Endothelial cell of umbilical vein (primary cell): ENCODE measurements around the gene NBEAL2. TPM values are rescaled to one million over a fixed set of nuclear protein-coding genes. Genes with fewer than 3 reads are reported as not detected.

Experiments
- BruUV-seq: library from RNA; stranded (reverse); fragments of 400-500 nt; replicated peaks from 2 replicates; lab custom pipeline; 2021; lab: Mats Ljungman, UMichigan
- CTCF ChIA-PET: fragments of 300-600, 350-600 bp; sonication (Branson Sonifier 250); formaldehyde crosslinking; loops from one replicate; lab custom pipeline; 2021; ENCODE audit warnings: antibody characterized with exemption, inconsistent platforms; lab: Charles Lee
- POLR2A ChIA-PET: fragments of 300-600, 350-600 bp; sonication (Branson Sonifier 250); formaldehyde crosslinking; loops from one replicate; lab custom pipeline; 2021; ENCODE audit warnings: antibody characterized with exemption, inconsistent platforms; lab: Charles Lee
- DNase-seq: peaks from one replicate; pipeline ENCODE4 v3.0.0-alpha.2; 2011; ENCODE audit warnings: low read depth, low spot score
- FAIRE-seq: peaks from 2 replicates; lab custom pipeline; 2011; peaks lifted over from hg19 to GRCh38; lab: Jason Lieb, UNC
- H2AFZ ChIP-seq: 2 replicates; pipeline ENCODE4 v1.6.0; 2012; ENCODE audit warnings: low read depth, low read length, control low read depth, inconsistent platforms
- H3K27ac ChIP-seq: 2 replicates; pipeline ENCODE4 v1.5.1; 2011; ENCODE audit warnings: low read depth, mild to moderate bottlenecking, control low read depth, low read length, moderate library complexity; ENCODE audit not compliant: insufficient read depth
- H3K27me3 ChIP-seq, 2 experiments: 2 replicates each; pipeline versions ENCODE4 v1.6.0 to v1.6.1; 2011; ENCODE audit warnings: low read length in 2 of 2, mixed read lengths in 1 of 2; ENCODE audit not compliant: control insufficient read depth in 2 of 2, insufficient read depth in 2 of 2
- H3K36me3 ChIP-seq, 2 experiments: 2 replicates in 1 of 2; 3 replicates in 1 of 2; pipeline ENCODE4 v1.5.1; 2011; ENCODE audit warnings: low read length in 2 of 2, mild to moderate bottlenecking in 1 of 2, moderate library complexity in 1 of 2; ENCODE audit not compliant: control insufficient read depth in 2 of 2, insufficient read depth in 2 of 2; ENCODE audit errors: extremely low read depth in 1 of 2
- H3K4me1 ChIP-seq: 3 replicates; pipeline ENCODE4 v1.5.1; 2011; ENCODE audit warnings: mild to moderate bottlenecking, low read length; ENCODE audit not compliant: control insufficient read depth, insufficient read depth; ENCODE audit errors: extremely low read depth
- H3K4me2 ChIP-seq: 2 replicates; pipeline ENCODE4 v1.6.1; 2011; ENCODE audit warnings: low read length, control low read depth, mixed read lengths; ENCODE audit not compliant: insufficient read depth
- H3K4me3 ChIP-seq, 3 experiments: fragments of 200-600 bp in 1 of 3; sonication (generic), shearing (Covaris generic) in 1 of 3; replicated peaks in 1 of 3; 2 replicates each; pipeline ENCODE4 v1.5.1; 2011 to 2016; ENCODE audit warnings: control low read depth in 3 of 3, low read length in 3 of 3, mild to moderate bottlenecking in 2 of 3, inconsistent platforms in 1 of 3, low read depth in 1 of 3, moderate library complexity in 1 of 3; ENCODE audit not compliant: insufficient read depth in 1 of 3
- H3K79me2 ChIP-seq: 2 replicates; pipeline ENCODE4 v1.6.0; 2012; ENCODE audit warnings: low read length, inconsistent platforms; ENCODE audit not compliant: control insufficient read depth, insufficient read depth
- H3K9ac ChIP-seq: replicated peaks from 2 replicates; pipeline ENCODE3; 2011; ENCODE audit warnings: low read length, control low read depth; ENCODE audit not compliant: insufficient read depth; ENCODE audit errors: extremely low read depth
- H3K9me1 ChIP-seq: replicated peaks from 3 replicates; pipeline ENCODE4 v1.6.0; 2011; ENCODE audit warnings: mild to moderate bottlenecking, low read length; ENCODE audit not compliant: control insufficient read depth, insufficient read depth; ENCODE audit errors: extremely low read depth
- H3K9me3 ChIP-seq: replicated peaks from 2 replicates; pipeline ENCODE4 v1.5.1; 2012; ENCODE audit warnings: low read length, inconsistent platforms; ENCODE audit not compliant: control insufficient read depth, insufficient read depth
- H4K20me1 ChIP-seq: replicated peaks from 2 replicates; pipeline ENCODE3; 2011; ENCODE audit warnings: mild to moderate bottlenecking, low read length; ENCODE audit not compliant: control insufficient read depth, insufficient read depth; ENCODE audit errors: extremely low read depth
- EZH2 ChIP-seq: IDR thresholded peaks from 2 replicates; pipeline ENCODE4 v1.6.1; 2012; ENCODE audit warnings: borderline replicate concordance, low read depth, mild to moderate bottlenecking, moderate library complexity, low read length, inconsistent platforms; ENCODE audit not compliant: severe bottlenecking
- FOS ChIP-seq: IDR thresholded peaks from 2 replicates; pipeline ENCODE4 v1.6.1; 2011; ENCODE audit warnings: mild to moderate bottlenecking, low read length, moderate library complexity, borderline replicate concordance; ENCODE audit not compliant: insufficient read depth
- GATA2 ChIP-seq: IDR thresholded peaks from 2 replicates; pipeline ENCODE4 v1.7.0; 2011; ENCODE audit warnings: low read depth, mild to moderate bottlenecking, moderate library complexity, mixed read lengths, low read length; ENCODE audit not compliant: insufficient read length, insufficient read depth
- JUN ChIP-seq: IDR thresholded peaks from 2 replicates; pipeline ENCODE4 v1.6.1; 2011; ENCODE audit warnings: borderline replicate concordance, low read depth; ENCODE audit not compliant: insufficient read length, insufficient read depth
- POLR2AphosphoS5 ChIP-seq: IDR thresholded peaks from 2 replicates; pipeline ENCODE4 v1.6.1; 2012; ENCODE audit warnings: low read depth, mild to moderate bottlenecking, control low read depth, low read length, moderate library complexity; ENCODE audit not compliant: insufficient read depth
- dilution Hi-C: fragments of 300-500 bp; cut with MboI; formaldehyde crosslinking; loops from one replicate; pipeline ENCODE4 v1.15.0; 2019; ENCODE audit warnings: low sequenced_read_pairs; ENCODE audit not compliant: extremely low pct_ligation_motif_present
- intact Hi-C: fragments of 100-400 bp; cut with micrococcal nuclease; formaldehyde crosslinking; loops from one replicate; pipeline ENCODE4 v1.10.0; 2022
- polyA plus RNA-seq, 4 experiments: library from polyadenylated mRNA; depleted of rRNA in 3 of 4; stranded (reverse) in 3 of 4; unstranded in 1 of 4; fragments of >200 nt; gene quantifications; 2 replicates each; pipeline versions ENCODE4 v1.2.1 to v1.2.3, GENCODE V29; 2011 to 2012; ENCODE audit warnings: missing spikeins in 1 of 4
- total RNA-seq: library from RNA; stranded (reverse); gene quantifications from 2 replicates; pipeline ENCODE4 v1.2.3, GENCODE V29; 2021
- TF ChIP-seq, protein P1 (sequence below), 2 donors: IDR thresholded peaks; 1 replicate in 1 of 2; 2 replicates in 1 of 2; pipeline ENCODE4 v1.5.1; 2011; ENCODE audit warnings: low read length in 2 of 2, mild to moderate bottlenecking in 2 of 2, moderate library complexity in 2 of 2, control low read depth in 1 of 2, inconsistent platforms in 1 of 2, low read depth in 1 of 2; ENCODE audit not compliant: insufficient read depth in 1 of 2; ENCODE audit errors: extremely low read depth in 1 of 2
- TF ChIP-seq, protein P2 (sequence below): IDR thresholded peaks from 2 replicates; pipeline ENCODE4 v1.6.1; 2011; ENCODE audit not compliant: insufficient read depth, insufficient read length

The NBEAL2 gene
- total and polyA plus RNA-seq, 2 donors (not counting 3 experiments of a cell fraction or from before 2014, with no cell fraction given), result 48.0 to 84.7 TPM

DNA sequence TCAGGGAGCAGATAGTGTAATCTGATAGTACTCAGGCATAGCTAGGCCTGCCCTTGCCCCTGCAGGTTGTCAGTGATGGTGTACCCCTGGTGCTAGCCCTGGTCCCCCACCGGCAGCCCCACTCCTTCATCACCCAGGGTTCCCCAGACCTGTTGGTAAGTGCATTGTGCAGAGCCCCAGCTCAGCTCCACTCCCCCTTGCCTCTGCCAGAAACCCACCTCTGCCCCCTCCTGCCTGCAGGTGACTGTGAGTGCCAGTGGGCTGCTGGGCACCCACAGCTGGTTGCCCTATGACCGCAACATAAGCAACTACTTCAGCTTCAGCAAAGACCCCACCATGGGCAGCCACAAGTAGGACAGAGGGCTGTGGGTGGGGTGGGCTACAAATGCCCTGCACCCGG is 27.5 kb downstream of the NBEAL2 start:
- Histone ChIP-seq H3K9me3 (no peaks in the 10 kb centered on the region), H3K79me2 (no peaks in the 10 kb centered on the region), H3K9ac (no peak overlapping the region), H3K4me1 (peaks cover 6% of the 10 kb centered on the region), H3K4me3 (no peak overlapping the region), H3K4me2 (no peak overlapping the region), H3K9me1 (no peaks in the 10 kb centered on the region), H3K27me3 (no peaks in the 10 kb centered on the region), H3K36me3 (peaks cover 0 to 33% of the 10 kb centered on the region in 2 experiments), H2AFZ (no peak overlapping the region), H4K20me1 (no peaks in the 10 kb centered on the region), H3K27ac (no peak overlapping the region)
- intact Hi-C loops, result no loop called here
- dilution Hi-C loops, result no loop called here
- DNase-seq (no peak), FAIRE-seq (no peak)
- TF ChIP-seq FOS (no peak), EZH2 (no peak), JUN (no peak), GATA2 (no peak), POLR2AphosphoS5 (no peak)
- TF ChIP-seq, protein P1, sequence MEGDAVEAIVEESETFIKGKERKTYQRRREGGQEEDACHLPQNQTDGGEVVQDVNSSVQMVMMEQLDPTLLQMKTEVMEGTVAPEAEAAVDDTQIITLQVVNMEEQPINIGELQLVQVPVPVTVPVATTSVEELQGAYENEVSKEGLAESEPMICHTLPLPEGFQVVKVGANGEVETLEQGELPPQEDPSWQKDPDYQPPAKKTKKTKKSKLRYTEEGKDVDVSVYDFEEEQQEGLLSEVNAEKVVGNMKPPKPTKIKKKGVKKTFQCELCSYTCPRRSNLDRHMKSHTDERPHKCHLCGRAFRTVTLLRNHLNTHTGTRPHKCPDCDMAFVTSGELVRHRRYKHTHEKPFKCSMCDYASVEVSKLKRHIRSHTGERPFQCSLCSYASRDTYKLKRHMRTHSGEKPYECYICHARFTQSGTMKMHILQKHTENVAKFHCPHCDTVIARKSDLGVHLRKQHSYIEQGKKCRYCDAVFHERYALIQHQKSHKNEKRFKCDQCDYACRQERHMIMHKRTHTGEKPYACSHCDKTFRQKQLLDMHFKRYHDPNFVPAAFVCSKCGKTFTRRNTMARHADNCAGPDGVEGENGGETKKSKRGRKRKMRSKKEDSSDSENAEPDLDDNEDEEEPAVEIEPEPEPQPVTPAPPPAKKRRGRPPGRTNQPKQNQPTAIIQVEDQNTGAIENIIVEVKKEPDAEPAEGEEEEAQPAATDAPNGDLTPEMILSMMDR (IDR thresholded peaks at IDR 0.05; ENCODE audit: extremely low read depth in 1 of 2, insufficient read depth in 1 of 2, low read depth in 1 of 2, low read length in 2 of 2), result no peak
- TF ChIP-seq, protein P2, sequence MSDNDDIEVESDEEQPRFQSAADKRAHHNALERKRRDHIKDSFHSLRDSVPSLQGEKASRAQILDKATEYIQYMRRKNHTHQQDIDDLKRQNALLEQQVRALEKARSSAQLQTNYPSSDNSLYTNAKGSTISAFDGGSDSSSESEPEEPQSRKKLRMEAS, result no peak
- BruUV-seq, result no TSS peak
- POLR2A ChIA-PET, result no interaction called here
- CTCF ChIA-PET, result interaction anchor here (1.1 kb wide), 1 partner anchor 10 kb away, joined by 3 read pairs; no protein-coding TSS in a partner anchor
